ENCODE results near the gene MALL. TPM values are rescaled to one million over a fixed set of nuclear protein-coding genes. Genes with fewer than 3 reads are reported as not detected.
"Not testable (repeated sequence)": the region's sequence is repeated elsewhere in the genome, so short reads cannot be mapped to it uniquely, and the experiment has no call there.

The MALL gene
- total RNA-seq, 4 donors from 2014 or later, result 12.6 to 33.3 (median 24.7) TPM

GRCh38 chr2:110104025-110104771 lies 11.4 kb downstream of the MALL start:
- Histone ChIP-seq H3K4me1 (peaks cover 0 to 18% (median 13%) of the 10 kb centered on the region in 4 donors), H3K9me3 (peaks cover 0 to 6% (median 0%) of the 10 kb centered on the region in 4 donors), H3K4me3 (no peak overlapping the region), H3K27me3 (peaks cover 0 to 6% of the 10 kb centered on the region in 2 donors), H3K27ac (no peak overlapping the region), H3K36me3 (no peaks in the 10 kb centered on the region)
- TF ChIP-seq CTCF (IDR thresholded peaks at IDR 0.05) (no peak), EP300 (IDR thresholded peaks at IDR 0.05) (no peak), POLR2A (IDR thresholded peaks at IDR 0.05) (no peak)
- no peak for DNase-seq (ENCODE audit: low spot score in 2 of 2)
- WGBS, 2 donors, result 80 to 91% methylated on average over 10 of the region's 10 CpGs

GRCh38 chr2:110103061-110103961 lies 12.3 kb downstream of the MALL start:
- TF ChIP-seq EP300 (IDR thresholded peaks at IDR 0.05), result no peak
- Histone ChIP-seq H3K36me3 (no peaks in the 10 kb centered on the region), H3K27me3 (peaks cover 0 to 6% of the 10 kb centered on the region in 2 donors), H3K4me1 (peaks cover 0 to 18% (median 13%) of the 10 kb centered on the region in 4 donors), H3K27ac (peak overlapping the region in 1 of 4 donors; percentile 74), H3K4me3 (no peak overlapping the region), H3K9me3 (peaks cover 0 to 6% (median 0%) of the 10 kb centered on the region in 4 donors)
- DNase-seq (ENCODE audit: low spot score in 2 of 2), result no peak
- WGBS, 2 donors, result 81 to 85% methylated on average over 15 to 17 of the region's 20 CpGs

GRCh38 chr2:110101901-110102803 lies 13.5 kb downstream of the MALL start:
- WGBS, 2 donors, result 70 to 78% methylated on average over 9 of the region's 9 CpGs
- Histone ChIP-seq H3K4me3 (no peak overlapping the region), H3K27ac (peak overlapping the region; percentile 38 to 89 (median 79)), H3K36me3 (no peaks in the 10 kb centered on the region), H3K9me3 (peaks cover 0 to 2% (median 0%) of the 10 kb centered on the region in 4 donors), H3K4me1 (peaks cover 0 to 18% (median 13%) of the 10 kb centered on the region in 4 donors), H3K27me3 (peaks cover 0 to 6% of the 10 kb centered on the region in 2 donors)
- TF ChIP-seq EP300 (IDR thresholded peaks at IDR 0.05) (no peak), POLR2A (IDR thresholded peaks at IDR 0.05) (no peak)
- DNase-seq (ENCODE audit: low spot score in 2 of 2), result no peak

GRCh38 chr2:110101280-110101844 lies 14.3 kb downstream of the MALL start:
- Histone ChIP-seq H3K4me3 (no peak overlapping the region), H3K27me3 (peaks cover 0 to 6% of the 10 kb centered on the region in 2 donors), H3K4me1 (peaks cover 0 to 18% (median 13%) of the 10 kb centered on the region in 4 donors), H3K9me3 (no peaks in the 10 kb centered on the region), H3K27ac (peak overlapping the region; percentile 38 to 89 (median 79)), H3K36me3 (no peaks in the 10 kb centered on the region)
- peak; percentile 88 to 89 for DNase-seq (ENCODE audit: low spot score in 2 of 2)
- TF ChIP-seq CTCF (IDR thresholded peaks at IDR 0.05), result no peak
- no peak for TF ChIP-seq POLR2A (IDR thresholded peaks at IDR 0.05)
- TF ChIP-seq EP300 (IDR thresholded peaks at IDR 0.05), result peak in 1 of 2 donors; percentile 81
- WGBS, 2 donors, result 3 to 6% methylated on average over 7 to 11 of the region's 11 CpGs

- WGBS, 2 donors, result 65 to 87% methylated on average over 2 to 4 of the region's 4 CpGs
- DNase-seq (ENCODE audit: low spot score in 2 of 2); H3K4me3 ChIP-seq; H3K27me3 ChIP-seq; H3K36me3 ChIP-seq; H3K9me3 ChIP-seq: not testable (repeated sequence)
- Histone ChIP-seq H3K27ac (peak overlapping the region in 3 of 4 donors; percentile 74 to 89 (median 84)), H3K4me1 (peaks cover 0 to 18% (median 13%) of the 10 kb centered on the region in 4 donors)
These were observed 14.7 kb downstream of the MALL start for GRCh38 chr2:110100880-110101279.

All from tibial nerve (tissue), 4 donors.